Ureter (tissue), 1 donor: ENCODE results near the gene CNNM2. TPM values are rescaled to one million over a fixed set of nuclear protein-coding genes. Genes with fewer than 3 reads are reported as not detected.
"Not testable (repeated sequence)": the region's sequence is repeated elsewhere in the genome, so short reads cannot be mapped to it uniquely, and the experiment has no call there.

ENCODE experiments used
- DNase-seq: peaks from one replicate; pipeline ENCODE4 v3.0.0-alpha.2; 2020; ENCODE audit warnings: low spot score
- total RNA-seq: library from RNA; stranded (reverse); gene quantifications from one replicate; pipeline ENCODE4 v1.2.4, GENCODE V29; 2023
- donor health status: DM: yes; HTN: yes; CAD: no.

Gene CNNM2
- total RNA-seq, 1 donor from 2014 or later, result 12.7 TPM

DNA sequence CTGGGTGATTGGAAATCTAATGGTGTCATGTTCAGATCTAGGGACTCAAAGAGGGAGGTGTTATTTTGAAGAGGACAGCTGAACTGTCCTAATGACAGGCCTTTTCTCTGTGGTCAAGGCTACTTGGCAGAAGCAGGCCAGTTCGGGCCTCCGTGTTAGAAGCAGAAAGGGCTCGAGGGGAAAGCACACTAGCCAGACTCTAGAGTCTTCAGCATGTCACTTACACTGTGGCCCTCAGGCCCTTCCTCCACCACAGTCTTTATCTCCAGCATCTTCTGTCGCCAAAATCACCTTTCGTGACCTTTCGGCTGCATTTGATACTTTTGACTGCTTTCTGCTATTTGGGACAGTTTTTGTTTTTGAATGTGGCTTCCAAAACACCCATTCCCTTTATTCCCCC, 123.3 kb downstream of the CNNM2 start:
- DNase-seq, result no peak

DNA sequence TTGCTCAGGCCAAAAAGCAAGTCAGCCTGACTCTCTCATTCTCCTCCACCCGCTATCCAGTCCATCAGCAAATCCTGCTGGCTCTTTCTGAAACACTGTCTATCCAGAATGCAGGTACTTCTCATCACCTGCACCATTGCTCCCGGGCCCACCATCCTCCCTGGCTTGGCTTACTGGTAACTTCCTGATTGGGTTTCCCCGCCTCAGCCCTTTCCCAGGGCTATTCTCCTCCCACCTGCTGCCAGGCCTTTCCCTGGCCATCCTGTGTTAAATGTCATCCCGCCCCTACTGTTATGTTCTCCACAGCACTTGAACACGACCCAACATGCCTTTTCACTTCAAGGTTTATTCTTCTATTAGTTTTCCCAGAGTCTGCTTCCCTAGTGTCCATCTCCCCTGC, 124.0 kb downstream of the CNNM2 start:
- DNase-seq, result no peak

DNA sequence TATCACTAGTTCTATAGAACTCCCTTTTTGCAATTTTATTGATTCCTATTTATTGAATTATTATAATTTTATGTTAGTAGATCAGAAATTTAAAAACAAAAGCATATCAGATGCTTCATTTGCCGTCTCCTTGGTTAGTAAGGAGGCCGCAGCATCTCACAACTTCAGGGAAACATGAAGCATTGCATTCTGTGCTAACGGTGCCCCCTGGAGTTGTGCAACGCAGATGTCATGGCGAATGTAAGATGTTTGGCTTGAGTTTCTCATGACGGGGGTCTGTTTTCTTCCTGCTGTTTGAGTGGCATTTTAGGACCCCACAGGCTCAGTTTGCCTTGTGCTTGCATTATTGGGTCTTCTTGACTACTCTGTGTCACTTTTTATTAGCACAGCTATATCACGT, 124.8 kb downstream of the CNNM2 start:
- no peak for DNase-seq

DNA sequence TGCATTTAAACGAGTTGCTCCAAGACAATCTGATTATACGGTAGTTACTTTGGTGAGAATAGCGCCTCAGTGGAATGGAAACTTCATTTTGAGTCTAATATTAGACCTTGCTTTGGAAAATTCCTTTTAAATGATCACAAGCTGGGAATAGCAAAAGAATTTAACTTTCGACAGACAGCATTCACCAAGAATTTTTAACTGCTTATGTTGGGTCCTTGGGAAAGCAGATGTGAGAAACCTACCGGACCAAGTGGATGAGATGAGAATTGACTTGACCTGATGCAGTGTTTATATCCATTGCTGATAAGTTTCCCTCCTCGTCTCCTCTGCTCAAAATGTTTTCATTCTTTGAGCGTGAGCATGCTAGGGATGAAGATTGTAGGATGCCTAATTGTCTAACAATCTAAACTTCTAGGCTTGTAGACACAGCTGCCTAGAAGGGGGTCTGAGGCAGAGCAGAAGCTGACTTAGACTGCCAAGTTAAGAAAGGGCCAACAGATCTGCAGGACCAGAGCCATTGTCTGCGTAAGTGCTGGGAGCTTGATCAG, 126.9 kb downstream of the CNNM2 start:
- DNase-seq, result no peak

DNA sequence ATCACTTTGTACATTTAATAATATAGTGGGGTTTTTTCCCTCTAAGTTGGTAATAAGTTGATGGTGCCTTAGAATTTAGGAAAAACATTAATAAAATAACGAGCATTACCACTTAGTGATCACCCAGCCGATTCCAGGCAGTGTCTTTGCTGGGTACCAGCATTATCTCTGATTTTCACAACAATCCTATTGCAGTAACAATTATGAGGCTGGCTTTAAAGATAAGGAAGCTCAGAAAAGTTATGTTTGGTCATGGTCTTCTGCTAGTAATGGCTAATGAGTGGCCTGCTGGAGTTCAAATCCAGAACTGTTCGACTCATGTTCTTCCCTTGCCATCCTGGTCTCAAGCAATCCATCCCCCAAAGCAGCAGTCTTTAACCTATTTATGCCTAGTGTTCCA, 127.9 kb downstream of the CNNM2 start:
- DNase-seq, result no peak

DNA sequence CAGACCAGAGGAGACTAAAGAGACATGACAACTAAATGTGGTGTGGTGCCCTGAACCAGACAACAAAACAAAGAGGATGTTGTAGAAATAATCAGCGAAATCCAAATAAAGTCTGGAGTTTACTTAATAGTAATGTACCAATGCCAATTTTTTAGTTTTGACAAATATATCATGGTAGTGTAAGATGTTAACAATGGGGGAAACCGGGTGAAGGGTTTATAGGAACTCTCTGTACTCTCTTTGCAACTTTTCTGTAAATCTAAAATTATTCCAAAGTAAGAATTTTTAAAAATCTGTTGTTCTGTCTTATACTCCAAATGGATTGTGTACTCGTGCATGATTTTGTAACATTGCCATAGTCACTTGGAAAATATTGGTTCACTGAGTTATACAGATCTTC, 129.3 kb downstream of the CNNM2 start:
- DNase-seq, result no peak

DNA sequence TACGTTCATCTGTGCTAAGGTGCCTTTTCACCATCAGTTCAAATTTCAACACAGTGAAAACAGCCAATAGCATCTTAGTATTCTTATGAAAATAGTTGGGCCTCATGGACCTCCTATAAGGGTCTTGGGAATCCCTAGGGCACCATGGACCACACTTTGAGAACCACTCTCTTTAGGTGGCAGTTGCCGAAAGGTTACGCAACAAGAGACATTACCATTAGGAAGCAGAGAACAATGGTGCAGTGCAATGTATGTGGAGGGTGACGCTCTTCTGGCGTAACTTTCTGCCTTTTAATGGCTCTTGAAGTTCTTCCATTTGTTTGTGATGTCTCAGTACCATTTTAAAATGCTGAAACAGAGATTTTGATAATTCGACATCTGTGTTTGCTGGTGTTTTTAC, 131.1 kb downstream of the CNNM2 start:
- no peak for DNase-seq

DNA sequence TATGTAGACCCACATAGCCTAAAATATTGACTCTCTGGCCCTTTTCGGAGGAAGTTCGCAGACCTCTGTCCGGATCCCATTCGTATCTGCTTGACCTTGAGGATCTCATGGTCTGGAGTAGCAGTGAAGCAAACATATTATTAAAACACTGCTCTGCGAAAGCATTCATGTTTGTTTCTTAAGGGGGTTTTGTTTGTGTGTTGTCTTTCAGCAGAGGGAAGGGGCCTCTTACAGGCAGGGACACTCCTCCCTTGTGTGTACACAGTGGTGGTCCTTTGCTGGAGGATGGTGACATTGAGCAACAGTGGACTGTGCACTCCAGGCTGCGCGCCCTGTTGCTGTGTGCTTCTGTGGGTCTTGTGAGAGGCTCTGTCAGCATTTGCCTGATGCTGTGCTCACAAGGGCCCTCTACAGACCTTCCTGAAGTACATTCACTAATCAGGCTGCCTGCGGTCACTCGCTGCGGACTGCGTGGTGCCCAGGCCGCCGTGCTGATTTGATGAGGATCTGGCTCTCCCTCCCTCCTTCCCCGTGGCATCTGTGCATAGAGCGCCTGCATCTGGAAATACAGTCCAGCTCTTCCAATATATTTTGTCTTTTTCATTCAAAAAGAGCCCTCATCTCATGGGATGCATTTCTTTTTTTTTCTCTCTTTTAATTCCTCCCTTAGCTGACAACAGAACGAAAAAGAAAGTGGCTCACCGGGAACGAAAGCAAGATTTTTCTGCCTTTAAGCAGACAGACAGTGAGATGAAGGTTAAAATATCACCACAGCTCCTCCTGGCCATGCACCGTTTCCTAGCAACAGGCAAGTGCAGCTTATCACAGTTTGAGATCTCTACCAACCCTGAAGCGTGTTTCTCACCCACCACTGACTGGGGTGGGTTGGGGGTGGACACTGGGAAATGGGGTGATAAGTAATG, 135.8 kb downstream of the CNNM2 start:
- DNase-seq, result peak; percentile 70

DNA sequence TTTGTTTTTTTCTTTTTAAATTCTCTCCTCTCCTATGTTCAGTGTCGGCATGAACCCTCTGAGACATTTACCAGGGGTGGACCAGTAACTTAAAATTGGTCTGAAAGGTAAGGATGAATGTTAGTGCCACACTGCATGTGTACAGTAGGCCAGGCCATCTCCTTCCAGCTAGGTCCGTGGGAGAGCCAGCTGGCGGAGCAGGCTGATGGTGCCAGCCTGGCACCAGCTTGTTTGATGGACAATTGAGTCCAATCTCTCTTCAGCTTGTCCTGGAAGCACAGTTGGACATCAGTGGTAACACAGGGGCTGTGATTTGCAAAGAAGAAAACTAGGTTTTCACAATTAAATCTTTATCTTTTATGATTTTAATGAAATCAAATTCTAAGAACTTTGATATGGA, 136.5 kb downstream of the CNNM2 start:
- no peak for DNase-seq

DNA sequence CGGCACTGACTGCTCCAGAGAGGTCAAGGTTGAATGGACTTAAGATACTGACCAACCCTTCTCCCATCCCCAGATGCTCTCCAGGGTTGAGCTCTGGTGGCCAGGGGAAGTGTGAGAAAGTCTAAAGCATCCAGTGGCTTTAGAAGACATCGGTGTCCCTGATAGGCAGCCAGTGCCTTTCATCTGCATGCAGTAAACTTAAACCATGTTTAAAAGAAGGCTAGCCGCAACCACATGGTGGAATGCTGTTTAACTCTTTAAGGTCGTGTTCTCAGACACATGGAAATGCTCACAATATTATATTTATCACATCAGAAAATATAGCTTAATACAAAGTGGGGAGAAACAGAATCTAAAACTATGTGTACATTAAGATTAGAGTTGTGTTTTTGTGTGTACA, 137.0 kb downstream of the CNNM2 start:
- no peak for DNase-seq

DNA sequence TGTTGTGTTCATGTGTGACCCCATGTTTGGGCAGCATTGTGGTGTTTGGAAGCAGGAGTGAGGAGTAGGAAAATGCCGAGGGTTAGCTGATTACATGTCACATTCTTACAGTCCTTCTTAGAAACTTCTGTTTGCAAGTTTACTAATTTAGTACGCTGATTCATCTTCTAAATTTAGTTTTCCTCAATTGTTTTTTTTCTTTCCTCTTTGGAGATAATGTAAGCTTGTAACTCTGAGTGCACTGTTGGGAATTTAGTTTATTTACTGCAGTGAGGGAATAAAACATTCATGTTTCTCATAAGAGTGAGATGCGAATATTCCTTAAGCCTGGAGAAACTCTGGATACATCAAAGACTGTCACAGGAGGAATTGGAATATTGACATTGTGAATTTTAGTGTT, 139.9 kb downstream of the CNNM2 start:
- no peak for DNase-seq

DNA sequence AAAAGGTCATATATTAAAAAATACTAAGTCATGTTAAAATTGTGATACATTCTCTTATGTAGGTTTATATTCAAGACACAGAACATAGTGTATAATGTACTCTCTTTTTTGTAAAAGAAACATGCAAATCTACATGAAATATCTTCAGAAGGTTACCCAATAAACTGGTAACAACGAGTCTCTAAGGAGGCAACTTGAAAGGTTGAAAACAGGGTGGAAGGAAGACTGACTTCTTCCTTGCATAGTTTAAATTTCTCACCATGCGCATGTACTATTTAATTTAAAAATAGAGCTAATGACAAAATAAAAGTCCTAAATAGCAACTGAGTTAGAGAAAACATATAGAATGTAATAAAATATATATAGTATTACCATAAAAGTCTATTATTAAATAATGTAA, 142.5 kb downstream of the CNNM2 start:
- no peak for DNase-seq

DNA sequence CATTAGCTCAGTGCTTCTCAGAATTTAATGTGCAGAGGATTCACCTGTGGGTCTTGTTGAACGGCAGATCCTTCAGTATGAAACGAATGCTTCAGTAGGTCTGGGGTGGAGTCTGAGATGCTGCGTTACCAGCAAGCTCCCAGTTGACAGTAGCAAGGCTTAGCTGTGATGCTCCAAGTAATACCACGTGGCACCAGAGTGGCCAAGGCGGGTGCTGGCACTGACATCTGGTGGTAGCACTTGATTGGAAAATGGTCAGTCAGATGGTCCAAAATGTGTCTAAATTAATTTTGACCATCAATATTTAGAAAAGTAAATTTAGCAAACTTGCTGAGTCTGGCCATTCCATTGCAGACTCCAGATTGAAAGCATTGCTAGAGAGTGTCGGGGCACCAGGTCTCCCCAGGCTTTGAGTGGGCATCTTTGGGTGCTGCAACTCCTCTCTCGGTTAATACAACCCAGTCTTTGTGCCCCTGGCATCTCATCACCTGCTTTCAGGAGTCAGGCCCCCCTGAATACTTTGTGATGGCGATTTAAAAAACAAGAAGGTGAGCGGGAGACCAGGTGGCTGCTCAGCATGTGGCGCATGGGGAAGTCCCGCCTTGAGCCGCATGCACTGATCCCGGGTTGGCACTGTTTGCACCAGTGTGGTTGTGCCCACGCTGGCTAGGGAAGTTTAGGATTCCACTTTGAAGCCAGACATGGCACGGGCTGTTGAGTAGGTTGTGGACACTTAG, 144.9 kb downstream of the CNNM2 start:
- no peak for DNase-seq

DNA sequence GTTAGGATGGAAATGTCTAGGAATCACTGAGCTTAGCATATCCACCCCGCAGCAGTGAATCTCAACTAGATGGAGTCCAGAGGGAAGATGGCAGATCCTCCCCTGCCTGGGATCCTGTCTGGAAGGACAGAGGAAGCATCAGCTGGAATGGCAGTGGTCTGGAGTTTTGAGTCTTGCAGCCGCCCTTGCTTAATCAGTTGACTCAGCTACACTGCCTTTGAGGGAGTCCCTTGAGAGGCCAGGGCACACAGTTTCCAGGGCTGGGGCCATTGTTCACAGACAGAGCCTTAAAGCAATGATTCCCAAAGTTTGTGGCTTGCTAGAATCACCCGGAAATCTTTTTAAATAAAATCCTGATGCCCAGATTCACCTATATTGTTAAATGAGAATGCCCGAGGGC, 146.9 kb downstream of the CNNM2 start:
- DNase-seq, result no peak

DNA sequence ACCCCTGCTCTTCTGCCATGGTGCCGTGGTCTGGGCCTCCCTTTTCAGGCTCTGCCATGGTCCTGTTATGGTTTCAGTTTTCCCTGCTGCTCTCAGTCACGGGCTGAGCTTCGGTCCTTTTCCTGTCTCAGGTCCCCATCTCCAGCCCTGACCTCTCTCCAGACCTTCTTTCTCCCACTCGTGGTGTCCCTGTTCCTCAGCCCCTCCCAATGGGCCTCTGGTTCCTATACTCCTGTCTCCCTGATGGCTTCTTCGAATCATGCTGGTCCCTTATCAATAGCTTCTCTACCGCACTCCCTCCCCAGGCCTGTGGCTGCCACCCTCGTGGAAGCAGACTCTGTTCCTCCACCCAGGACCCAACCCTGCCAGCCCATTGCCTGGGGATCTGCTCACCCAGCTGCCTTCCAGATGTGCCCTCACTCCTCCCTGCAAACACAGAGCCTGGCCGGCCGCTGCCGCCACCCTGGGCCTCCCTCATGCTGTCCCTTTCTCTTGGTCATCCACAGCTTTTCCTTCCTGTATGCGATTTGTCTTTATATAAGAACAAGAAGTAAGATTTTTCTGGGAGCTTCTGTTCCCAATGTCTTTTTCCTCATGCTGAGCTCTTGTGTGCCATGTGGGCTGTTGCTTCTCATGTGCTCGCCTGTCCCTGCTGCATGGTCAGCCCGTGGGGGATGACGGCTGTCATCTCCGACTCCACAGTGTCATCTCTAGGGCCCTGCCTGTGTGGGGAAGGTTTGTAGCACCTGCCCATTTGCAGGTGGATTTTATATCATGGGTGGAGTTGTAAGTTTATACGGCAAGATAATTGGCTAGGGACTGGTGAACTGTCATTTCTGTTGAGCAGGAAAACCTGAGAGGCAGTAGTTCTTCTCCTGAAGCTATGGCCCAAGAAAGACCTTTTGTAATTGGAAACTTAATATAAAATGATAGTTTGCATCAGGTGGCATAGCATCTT, 148.3 kb downstream of the CNNM2 start:
- DNase-seq, result no peak

DNA sequence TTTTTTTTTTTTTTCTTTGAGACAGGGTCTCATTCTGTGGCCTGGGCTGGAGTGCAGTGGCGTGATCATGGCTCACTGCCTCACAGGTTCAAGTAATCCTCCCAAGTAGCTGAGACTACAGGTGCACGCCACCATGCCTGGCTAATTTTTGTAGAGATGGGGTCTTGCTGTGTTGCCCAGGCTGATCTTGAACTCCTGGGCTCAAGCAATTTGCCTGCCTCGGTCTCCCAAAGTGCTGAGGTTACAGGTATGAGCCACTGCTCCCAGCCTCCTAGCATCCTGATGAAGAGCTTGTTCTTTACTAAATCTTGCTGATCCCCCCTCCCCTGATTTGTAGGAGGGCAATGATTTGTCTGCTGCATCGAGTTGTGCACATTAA, 149.0 kb downstream of the CNNM2 start:
- DNase-seq, result not testable (repeated sequence)

DNA sequence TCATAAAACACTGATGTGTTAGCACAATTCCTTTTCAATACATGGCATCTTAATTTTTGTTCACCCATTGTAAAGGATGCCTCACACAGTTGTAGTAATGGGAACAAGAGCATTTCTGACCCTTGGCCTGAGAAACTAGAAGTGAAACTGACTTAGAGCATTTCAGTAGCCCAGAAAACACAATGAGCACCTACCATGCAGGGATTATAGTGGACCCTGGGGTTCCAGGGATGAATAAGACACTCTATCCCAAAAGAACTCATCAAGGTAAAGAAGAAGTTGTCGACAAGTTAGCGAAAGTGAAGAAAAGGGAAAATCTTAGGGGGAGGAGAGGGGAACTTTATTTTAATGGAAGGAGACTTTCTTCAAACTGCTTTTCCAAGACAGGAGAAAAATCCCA, 149.4 kb downstream of the CNNM2 start:
- no peak for DNase-seq

DNA sequence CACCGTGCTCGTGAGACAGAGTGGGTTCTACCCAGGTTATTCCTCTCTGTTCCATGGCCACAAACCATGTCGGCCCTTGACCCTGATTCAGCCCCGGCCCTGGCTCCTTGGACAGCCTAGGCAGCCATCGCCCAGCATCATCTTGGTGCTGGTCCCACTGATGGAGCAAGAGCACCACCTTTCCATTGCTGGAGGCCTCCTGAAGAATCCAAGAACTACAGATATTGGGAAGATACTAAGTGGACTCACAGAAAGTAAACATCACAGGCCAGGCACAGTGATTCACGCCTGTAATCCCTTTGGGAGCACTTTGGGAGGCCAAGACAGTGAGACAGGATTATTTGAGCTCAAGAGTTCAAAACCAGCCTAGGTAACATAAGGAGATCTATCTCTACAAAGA, 149.9 kb downstream of the CNNM2 start:
- DNase-seq, result no peak

DNA sequence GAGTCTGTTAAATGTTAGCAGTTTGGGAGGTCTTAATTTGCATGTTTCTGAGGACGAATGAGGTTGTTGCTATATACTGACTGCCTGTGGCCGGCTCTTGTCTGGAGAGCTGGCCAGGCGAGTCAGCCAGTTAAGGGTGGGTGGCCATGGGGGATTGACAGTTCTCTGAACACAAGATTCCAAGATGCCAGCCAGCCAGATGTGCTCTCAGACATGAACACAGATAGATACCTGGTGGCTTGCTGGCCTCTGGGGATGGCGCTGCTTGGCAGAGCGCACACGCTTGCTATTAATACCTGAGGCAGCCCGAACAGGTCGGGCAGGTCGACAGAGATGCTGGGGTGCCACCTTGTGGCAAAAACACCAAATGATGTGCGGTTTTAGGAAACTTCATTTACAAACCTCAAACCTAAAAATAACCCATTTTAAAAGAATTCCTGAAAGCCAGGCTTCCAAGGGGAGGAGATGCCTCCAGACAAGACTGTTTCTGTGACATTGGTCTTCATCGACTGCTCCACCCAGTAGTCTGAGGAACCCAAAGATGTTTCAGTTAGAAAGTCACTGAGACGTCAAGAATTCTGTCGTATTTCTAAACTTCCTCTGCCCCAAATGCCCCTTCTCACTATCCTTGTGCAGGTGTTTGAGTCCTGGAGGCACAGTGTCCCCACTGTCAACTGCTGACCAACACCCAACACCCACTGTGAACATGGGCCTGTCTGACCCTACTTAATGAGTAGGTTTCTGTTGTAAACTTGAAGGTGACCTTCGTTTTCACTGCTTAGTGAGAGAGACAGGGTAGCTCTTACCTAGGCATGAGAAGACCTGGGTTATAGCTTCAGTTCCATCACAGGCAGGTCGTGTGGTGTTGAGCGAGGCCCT, 151.6 kb downstream of the CNNM2 start:
- peak; percentile 64 for DNase-seq

DNA sequence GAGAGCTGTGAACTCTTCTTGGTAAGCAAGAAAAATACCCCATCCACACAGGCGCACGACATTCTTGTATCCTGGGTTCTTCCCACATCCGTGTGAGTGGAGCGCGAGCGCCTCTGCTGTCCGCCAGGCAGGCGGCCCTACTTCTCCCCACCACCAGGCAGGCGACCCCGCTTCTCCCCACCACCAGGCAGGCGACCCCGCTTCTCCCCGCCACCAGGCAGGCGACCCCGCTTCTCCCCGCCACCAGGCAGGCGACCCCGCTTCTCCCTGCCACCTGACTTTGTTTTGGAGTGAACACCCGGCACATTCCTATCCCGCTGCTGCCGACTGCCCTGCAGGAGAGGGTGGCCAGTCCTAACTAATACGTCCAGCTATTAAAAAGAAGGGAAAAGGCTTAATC, 154.2 kb downstream of the CNNM2 start:
- DNase-seq, result no peak

DNA sequence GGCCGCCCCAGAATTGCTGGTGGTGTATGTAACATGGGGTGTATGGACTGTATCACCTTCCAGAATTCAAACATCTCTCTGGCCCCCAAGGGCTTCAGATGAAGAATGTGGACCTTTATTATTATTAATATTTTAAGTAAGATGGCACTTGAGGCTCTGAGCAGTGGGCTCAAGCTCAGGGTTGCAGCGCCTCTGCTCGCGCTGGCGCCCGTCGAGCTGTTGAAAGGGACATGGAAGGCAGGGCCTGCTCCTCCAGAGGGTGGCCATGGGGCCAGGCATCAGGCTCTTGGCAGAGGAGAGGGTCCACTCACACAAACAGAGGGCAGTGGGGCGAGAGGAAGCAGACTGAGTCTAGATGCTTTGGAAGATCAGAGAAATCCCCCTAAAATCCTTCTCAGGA, 154.8 kb downstream of the CNNM2 start:
- DNase-seq, result no peak
